Upper lobe of left lung (tissue), 4 donors: ENCODE measurements around the gene PDE7B.

Experiments used
- CTCF ChIP-seq, 6 experiments: fragments of 450-650 bp in 4 of 6; fragments of 200-600 bp in 2 of 6; sonication (generic) in 2 of 6; IDR thresholded peaks; one replicate each; pipeline ENCODE4 v1.5.1; 2016 to 2019; ENCODE audit warnings: antibody characterized with exemption in 6 of 6
- POLR2A ChIP-seq, 4 donors: fragments of 450-650 bp; IDR thresholded peaks; one replicate each; pipeline ENCODE4 v1.5.1; 2016 to 2017; ENCODE audit warnings: antibody characterized with exemption in 4 of 4, mild to moderate bottlenecking in 2 of 4
- POLR2AphosphoS5 ChIP-seq, 2 donors: sonication (generic); formaldehyde crosslinking; IDR thresholded peaks; one replicate each; pipeline ENCODE4 v1.5.1; 2017; ENCODE audit warnings: antibody characterized with exemption in 2 of 2

DNA sequence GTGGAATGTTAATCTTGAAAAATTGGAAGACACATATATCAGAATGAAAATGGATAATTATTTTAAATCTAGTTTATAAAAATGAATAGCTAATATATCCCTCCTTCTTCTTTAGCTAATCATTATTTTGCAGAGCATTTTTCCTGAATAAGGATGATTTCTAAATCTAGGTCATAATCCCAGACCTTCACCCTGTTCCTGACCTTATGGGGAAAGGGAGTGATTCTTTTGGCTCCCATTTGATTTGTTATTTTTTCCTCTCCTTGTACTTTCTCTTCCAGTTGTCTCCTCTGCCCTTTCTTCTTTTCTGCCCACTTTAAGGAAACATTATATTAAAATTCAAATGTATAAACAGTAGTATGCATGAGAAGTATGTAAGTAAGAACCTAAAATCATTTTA, 208.6 kb downstream of the PDE7B start:
- no peak for TF ChIP-seq POLR2A (IDR thresholded peaks at IDR 0.05)
- TF ChIP-seq CTCF (IDR thresholded peaks at IDR 0.05) = no peak
- no peak for TF ChIP-seq POLR2AphosphoS5 (IDR thresholded peaks at IDR 0.05)
